ENCODE data around the gene DDB1. TPM values are rescaled to one million over a fixed set of nuclear protein-coding genes. Genes with fewer than 3 reads are reported as not detected.

Gene DDB1
- 217 and 223 TPM in 2 replicates for total RNA-seq

DNA sequence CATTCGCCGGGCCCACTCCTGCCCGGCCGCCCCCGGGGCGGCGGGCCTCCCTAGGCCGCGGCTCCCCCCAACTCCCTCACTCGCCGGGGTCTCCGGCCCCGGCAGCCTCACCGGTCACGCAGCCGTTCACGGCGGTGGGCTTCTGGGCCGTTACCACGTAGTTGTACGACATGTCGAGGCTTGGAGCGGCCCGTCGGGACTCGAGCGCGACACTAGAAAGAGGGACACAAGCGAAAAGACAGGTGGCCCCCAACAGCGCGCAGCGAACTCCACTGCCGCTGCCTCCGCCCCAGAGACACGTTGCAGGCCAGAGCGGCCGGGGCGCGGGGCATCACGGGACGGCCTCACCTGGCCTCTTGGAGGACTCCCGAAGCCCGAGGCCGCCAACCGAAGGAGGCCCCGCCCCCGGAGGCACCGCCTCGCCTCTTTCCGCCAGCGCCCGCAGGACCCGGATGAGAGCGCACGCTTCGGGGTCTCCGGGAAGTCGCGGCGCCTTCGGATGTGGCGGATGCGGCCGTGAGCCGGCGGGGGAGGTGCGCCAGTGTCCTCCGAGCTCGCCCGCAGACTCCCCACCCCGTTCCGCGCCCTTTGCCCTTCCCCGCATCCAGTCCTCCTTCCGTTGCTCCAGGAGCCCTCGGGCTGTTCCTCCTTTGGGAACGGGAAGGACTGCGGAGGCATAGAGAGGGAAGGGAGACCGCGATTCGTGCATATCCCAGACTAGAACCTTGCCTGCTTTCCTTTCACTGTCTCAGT is at the start of gene DDB1, which contains the start of gene TKFC:
Gene DDB1, minus strand, starts transcription at position 309 of the 753 bp plus-strand sequence. Its CDS starts 137 bp downstream, at position 172.
Gene TKFC, plus strand, starts transcription at position 432 of the 753 bp plus-strand sequence. CDS start 1,501 bp downstream, outside the sequence.

DNA sequence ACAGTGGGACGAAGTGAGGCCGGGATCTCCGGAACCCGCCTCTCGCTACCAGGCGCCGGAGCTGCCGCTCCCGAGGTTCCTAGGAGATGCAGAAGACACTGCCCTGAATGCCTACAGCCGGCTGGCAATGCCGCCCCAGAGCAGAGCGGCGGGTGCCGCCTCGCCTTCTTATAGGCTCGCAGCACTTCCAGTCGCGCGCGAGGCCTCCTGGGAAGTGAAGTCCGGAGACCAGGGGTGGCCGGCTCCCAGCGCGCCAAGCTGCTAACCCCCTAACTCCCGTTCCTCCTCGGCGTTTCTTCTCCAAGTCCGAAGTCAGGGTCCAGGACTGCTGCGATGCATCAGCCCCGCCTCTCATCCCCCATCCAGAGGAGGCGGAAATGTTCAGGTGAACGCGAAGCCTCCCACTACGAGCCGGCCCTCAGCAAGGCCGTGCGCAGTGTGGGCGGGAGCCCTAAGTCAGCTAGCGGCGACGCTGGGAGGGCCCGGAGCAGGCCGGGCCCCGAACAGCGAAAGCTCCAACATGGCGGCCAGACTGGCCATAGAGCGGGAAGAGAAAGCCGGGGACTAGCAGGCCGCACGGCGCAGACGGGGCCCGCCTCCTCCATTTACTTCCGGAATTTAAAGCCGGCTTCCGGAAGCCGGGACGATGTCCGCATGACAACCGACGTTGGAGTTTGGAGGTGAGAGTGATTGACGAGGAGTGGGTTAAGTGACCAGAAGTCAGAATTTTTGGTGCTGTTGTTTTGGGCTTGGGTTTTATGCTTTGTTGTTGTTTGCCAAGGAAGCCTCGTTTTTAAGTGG is 29.0 kb upstream of the DDB1 start, which contains the start of the genes CYB561A3 and TMEM138:
Gene CYB561A3, minus strand, starts transcription at position 142 of the 801 bp plus-strand sequence. CDS start 5,169 bp downstream, outside the sequence.
Gene TMEM138, plus strand, starts transcription at position 634 of the 801 bp plus-strand sequence. CDS start 2,017 bp downstream, outside the sequence.

DNA sequence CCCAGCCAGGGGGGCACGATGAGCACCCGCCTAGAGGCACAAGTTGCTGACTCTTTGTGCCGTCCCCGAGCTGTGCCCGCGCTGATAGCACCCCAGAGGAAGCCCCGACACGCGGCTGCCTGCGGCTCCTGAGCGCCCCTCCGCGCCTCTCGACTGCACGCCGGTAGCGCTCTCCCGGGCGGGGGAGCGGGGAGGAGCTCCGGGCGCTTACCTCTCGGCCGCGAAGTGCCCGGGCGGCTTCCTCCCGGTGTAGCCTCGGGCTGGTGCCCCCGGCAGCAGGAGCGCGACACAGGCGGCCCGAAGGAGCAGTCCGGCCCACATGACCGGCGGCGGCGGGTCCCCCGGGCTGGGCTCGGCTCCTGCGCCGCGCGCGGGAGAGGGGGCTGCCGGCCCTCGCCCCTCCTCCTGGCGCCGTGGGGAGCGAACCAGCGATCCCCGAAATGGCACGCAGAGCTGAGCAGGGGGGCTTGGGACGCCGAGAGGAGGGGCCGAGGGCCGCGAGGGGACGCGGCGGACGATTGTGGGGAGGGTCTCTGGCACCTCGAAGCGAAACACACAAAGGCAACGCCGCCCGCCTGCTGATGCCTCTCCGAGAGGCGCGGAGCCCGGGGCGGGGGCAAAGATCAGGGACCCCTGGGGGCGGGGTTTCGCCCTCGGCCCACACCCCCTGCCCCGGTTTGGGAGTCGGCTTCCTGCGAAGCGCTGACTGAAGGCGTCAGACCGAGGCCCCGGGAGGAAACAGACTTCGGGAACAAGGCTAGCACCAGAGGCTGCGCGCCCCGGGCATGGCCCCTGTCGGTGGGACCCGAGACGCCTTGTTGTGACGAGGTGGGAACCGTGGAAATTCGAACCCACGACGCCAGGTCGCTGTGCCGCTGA is 37.9 kb downstream of the DDB1 start, which contains the start of gene VWCE:
Gene VWCE, minus strand, starts transcription at position 600 of the 879 bp plus-strand sequence. Its CDS starts 279 bp downstream, at position 321.

Other genes starting within 250 kb of the DDB1 start
- gene CD5, start 230.6 kb downstream of the DDB1 start, total RNA-seq = not detected in 2 replicates
- 6.0 and 8.5 TPM in 2 replicates for gene VPS37C, start 171.7 kb downstream of the DDB1 start, total RNA-seq
- gene PGA3, start 129.6 kb downstream of the DDB1 start, total RNA-seq = not detected in 2 replicates
- not detected in 2 replicates for gene PGA4, start 110.8 kb downstream of the DDB1 start, total RNA-seq
- gene PGA5, start 91.9 kb downstream of the DDB1 start, total RNA-seq = not detected in 2 replicates
- 16.8 and 19.4 TPM in 2 replicates for gene VWCE, start 37.8 kb downstream of the DDB1 start, total RNA-seq
- gene TKFC, start 123 bp upstream of the DDB1 start, total RNA-seq = 29.1 and 33.9 TPM in 2 replicates
- 64.8 and 89.7 TPM in 2 replicates for gene CYB561A3, start 28.8 kb upstream of the DDB1 start, total RNA-seq
- 15.7 and 33.9 TPM in 2 replicates for gene TMEM138, start 29.3 kb upstream of the DDB1 start, total RNA-seq
- gene TMEM216, start 59.5 kb upstream of the DDB1 start, total RNA-seq = 14.2 and 18.2 TPM in 2 replicates
- 21.5 and 24.0 TPM in 2 replicates for gene CPSF7, start 96.9 kb upstream of the DDB1 start, total RNA-seq
- 28.4 and 53.7 TPM in 2 replicates for gene SDHAF2, start 97.0 kb upstream of the DDB1 start, total RNA-seq
- not detected in 2 replicates for gene LRRC10B, start 175.6 kb upstream of the DDB1 start, total RNA-seq
- gene SYT7, start 248.0 kb upstream of the DDB1 start, total RNA-seq = 2.2 and 3.8 TPM in 2 replicates